ENCODE results near the gene JUNB. TPM values are rescaled to one million over a fixed set of nuclear protein-coding genes. Genes with fewer than 3 reads are reported as not detected.

The JUNB gene
- total RNA-seq, 1 experiment from 2014 or later: 116 TPM

DNA sequence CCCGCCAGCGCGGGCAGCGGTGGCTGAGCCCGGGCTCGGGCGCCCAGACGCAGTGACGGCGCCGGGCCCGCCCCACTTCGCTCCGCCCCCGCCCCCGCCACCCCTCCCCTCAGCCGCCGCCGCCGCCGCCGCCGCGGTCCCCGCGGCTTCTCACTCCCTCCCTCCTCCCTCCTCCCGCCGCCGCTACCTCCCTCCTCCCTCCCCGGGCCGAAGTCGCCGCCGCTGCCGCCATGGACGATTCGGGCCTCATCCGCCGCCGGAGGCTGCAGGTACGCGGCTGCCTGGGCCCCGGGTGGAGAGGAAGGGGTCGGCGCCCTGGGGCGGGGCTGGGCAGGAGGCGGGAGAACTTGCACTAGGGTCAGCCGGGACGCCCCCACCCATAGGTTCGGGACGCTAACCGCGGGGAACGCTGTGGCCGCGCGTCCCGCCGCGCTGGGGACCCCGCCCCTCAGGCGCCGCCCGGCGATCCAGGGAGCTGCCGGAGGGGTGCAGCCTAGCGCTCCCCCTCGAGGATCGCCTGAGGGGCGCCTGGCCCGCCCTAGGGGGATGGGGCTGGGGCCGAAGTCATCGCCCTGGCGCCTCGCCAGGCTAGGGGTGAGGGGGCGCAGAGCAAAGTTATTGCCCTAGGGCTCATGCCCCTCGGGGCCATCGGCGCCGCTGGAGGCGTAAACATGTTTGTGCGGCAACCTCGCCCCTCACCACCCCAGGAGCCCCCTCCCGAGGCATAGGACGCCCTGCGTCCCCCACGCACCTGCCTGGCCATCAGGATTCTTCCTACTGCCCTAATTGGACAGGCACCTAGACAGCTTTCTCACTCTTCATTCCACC is 42.7 kb downstream of the JUNB start:
- Mint-ChIP-seq H3K9me3 (ENCODE audit: low read depth, unreplicated experiment) (no peaks in the 10 kb centered on the region), H3K36me3 (ENCODE audit: insufficient read depth, unreplicated experiment) (peaks cover 16% of the 10 kb centered on the region), H3K4me3 (ENCODE audit: low read depth, unreplicated experiment) (peak overlapping the region; percentile 55), H3K4me1 (ENCODE audit: low read depth, unreplicated experiment) (peaks cover 8% of the 10 kb centered on the region), H3K27me3 (ENCODE audit: unreplicated experiment) (peaks cover 75% of the 10 kb centered on the region), H3K27ac (ENCODE audit: unreplicated experiment) (no peak overlapping the region)
- no TSS peak for BruUV-seq (replicated peaks)
- intact Hi-C loops (cut with micrococcal nuclease; ENCODE audit: unreplicated experiment): no loop called here
- TF ChIP-seq, protein P1, sequence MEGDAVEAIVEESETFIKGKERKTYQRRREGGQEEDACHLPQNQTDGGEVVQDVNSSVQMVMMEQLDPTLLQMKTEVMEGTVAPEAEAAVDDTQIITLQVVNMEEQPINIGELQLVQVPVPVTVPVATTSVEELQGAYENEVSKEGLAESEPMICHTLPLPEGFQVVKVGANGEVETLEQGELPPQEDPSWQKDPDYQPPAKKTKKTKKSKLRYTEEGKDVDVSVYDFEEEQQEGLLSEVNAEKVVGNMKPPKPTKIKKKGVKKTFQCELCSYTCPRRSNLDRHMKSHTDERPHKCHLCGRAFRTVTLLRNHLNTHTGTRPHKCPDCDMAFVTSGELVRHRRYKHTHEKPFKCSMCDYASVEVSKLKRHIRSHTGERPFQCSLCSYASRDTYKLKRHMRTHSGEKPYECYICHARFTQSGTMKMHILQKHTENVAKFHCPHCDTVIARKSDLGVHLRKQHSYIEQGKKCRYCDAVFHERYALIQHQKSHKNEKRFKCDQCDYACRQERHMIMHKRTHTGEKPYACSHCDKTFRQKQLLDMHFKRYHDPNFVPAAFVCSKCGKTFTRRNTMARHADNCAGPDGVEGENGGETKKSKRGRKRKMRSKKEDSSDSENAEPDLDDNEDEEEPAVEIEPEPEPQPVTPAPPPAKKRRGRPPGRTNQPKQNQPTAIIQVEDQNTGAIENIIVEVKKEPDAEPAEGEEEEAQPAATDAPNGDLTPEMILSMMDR (IDR thresholded peaks at IDR 0.05; ENCODE audit: unreplicated experiment): no peak
- CTCF ChIA-PET: no interaction called here
- DNase-seq: peak; percentile 17

DNA sequence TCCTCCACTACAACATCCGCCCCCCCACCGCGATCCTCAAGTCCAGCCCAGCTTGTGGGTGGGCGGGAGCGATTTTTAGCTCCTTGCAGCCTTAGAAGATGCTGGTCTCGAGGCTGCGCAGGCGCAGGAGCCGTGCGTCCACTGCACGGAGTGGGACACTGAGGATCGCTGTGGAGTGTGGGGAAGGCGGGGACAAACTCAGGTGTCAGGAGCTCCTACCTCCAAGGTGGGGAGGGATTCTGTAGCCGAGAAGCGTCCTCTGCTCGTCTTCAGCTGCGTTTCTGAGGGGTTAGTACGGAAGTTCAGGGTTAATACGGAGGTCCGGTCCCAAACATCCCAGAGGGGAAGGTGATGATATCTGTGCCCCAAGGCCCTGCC is 43.3 kb downstream of the JUNB start, which contains the start of gene RTBDN:
Gene RTBDN, minus strand, starts transcription at position 14 of the 378 bp plus-strand sequence. CDS start 4,600 bp downstream, outside the sequence.
- CTCF ChIA-PET: no interaction called here
- Mint-ChIP-seq H3K27me3 (ENCODE audit: unreplicated experiment) (peaks cover 75% of the 10 kb centered on the region), H3K4me1 (ENCODE audit: low read depth, unreplicated experiment) (peaks cover 8% of the 10 kb centered on the region), H3K9me3 (ENCODE audit: low read depth, unreplicated experiment) (no peaks in the 10 kb centered on the region), H3K36me3 (ENCODE audit: insufficient read depth, unreplicated experiment) (peaks cover 16% of the 10 kb centered on the region), H3K4me3 (ENCODE audit: low read depth, unreplicated experiment) (peak within 1 kb of the TSS; percentile 55), H3K27ac (ENCODE audit: unreplicated experiment) (no peak within 1 kb of the TSS)
- intact Hi-C loops (cut with micrococcal nuclease; ENCODE audit: unreplicated experiment): no loop called here
- TF ChIP-seq, protein P1 (IDR thresholded peaks at IDR 0.05; ENCODE audit: unreplicated experiment): no peak
- no TSS peak for BruUV-seq (replicated peaks)
- DNase-seq: no peak

DNA sequence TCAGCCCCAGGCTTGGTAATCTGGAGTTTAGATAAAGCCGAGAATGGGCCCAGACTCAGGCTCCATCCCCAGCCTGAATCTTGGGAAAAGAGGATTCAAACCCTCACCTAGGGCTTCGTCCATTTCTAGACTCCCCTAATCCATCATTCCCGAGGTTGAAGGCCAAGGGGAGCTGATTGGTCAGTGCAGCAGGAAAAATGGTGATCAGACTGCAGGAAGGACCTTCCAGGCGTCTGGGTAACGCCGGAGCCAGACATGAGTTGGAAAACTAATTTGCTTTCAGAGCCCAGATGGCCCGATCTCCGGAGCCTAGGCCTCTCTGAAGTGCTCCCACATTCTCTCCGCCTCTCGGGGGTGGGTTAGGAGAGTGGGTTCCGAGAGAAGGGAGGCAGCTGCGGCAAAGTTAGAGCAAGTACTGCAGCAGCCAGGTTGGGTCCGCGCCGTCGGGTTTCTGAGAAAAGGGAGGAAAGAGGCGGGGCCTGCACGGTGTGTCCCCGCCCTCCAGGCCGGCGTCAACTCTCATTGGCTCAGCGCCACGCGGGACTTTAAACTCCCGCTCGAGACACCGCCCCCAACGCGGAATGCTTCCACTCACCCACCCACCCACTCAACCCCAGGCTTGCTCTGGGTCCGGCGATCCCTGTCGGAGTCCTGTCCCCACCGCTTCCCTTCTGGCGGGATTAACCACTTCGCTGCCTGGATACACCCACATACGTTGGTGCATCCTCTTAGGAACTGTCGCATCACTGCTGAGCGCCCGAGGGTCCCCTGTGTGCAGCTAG is 43.9 kb downstream of the JUNB start:
- TF ChIP-seq, protein P1 (IDR thresholded peaks at IDR 0.05; ENCODE audit: unreplicated experiment): no peak
- intact Hi-C loops (cut with micrococcal nuclease; ENCODE audit: unreplicated experiment): no loop called here
- CTCF ChIA-PET: no interaction called here

DNA sequence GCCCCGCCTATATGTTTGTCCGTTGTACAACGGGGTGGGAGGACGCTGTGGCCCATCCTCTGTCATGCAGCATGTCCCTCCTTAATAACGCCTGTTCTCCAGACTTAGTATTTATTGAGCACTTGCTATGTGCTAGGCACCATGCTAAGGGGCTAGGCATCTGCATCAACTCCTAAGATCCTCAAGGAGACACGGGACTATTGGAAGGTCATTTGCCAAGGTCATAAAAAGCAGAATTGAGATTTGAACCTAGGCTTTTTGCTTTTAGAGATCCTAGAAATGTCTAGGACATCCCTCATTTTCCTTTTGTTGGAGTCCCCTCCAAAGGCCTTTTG is 45.2 kb downstream of the JUNB start:
- no peak for DNase-seq
- Mint-ChIP-seq H3K4me3 (ENCODE audit: low read depth, unreplicated experiment) (no peak overlapping the region), H3K4me1 (ENCODE audit: low read depth, unreplicated experiment) (peaks cover 8% of the 10 kb centered on the region), H3K27ac (ENCODE audit: unreplicated experiment) (no peak overlapping the region), H3K9me3 (ENCODE audit: low read depth, unreplicated experiment) (no peaks in the 10 kb centered on the region), H3K27me3 (ENCODE audit: unreplicated experiment) (peaks cover 61% of the 10 kb centered on the region), H3K36me3 (ENCODE audit: insufficient read depth, unreplicated experiment) (peaks cover 16% of the 10 kb centered on the region)
- TF ChIP-seq, protein P1 (IDR thresholded peaks at IDR 0.05; ENCODE audit: unreplicated experiment): no peak
- BruUV-seq (replicated peaks): no TSS peak
- CTCF ChIA-PET: no interaction called here
- intact Hi-C loops (cut with micrococcal nuclease; ENCODE audit: unreplicated experiment): no loop called here

More for the DNA sequence above, 43.9 kb downstream of the JUNB start:
- Mint-ChIP-seq H3K36me3 (ENCODE audit: insufficient read depth, unreplicated experiment) (peaks cover 16% of the 10 kb centered on the region), H3K9me3 (ENCODE audit: low read depth, unreplicated experiment) (no peaks in the 10 kb centered on the region), H3K27ac (ENCODE audit: unreplicated experiment) (no peak overlapping the region), H3K27me3 (ENCODE audit: unreplicated experiment) (peaks cover 70% of the 10 kb centered on the region), H3K4me1 (ENCODE audit: low read depth, unreplicated experiment) (peaks cover 8% of the 10 kb centered on the region), H3K4me3 (ENCODE audit: low read depth, unreplicated experiment) (peak overlapping the region; percentile 55)
- BruUV-seq (replicated peaks): no TSS peak
- DNase-seq: peak; percentile 21
